Adrenal gland (tissue), 12 donors: ENCODE data around the gene PIGH. TPM values are rescaled to one million over a fixed set of nuclear protein-coding genes. Genes with fewer than 3 reads are reported as not detected.

Experiments
- DNase-seq, 7 donors: peaks; one replicate each; pipeline ENCODE4 v3.0.0-alpha.2; 2019 to 2020
- H3K27ac ChIP-seq, 5 donors: fragments of 200-600 bp; sonication (generic) in 4 of 5; 1 replicate in 3 of 5; 2 replicates in 2 of 5; pipeline versions ENCODE4 v1.5.1 to v1.8.0; 2016 to 2020; ENCODE audit warnings: mild to moderate bottlenecking in 1 of 5
- H3K27me3 ChIP-seq: fragments of 200-600 bp; 2 replicates; pipeline ENCODE4 v1.8.0; 2021
- H3K36me3 ChIP-seq, 2 donors: fragments of 200-600 bp; replicated peaks in 1 of 2; 1 replicate in 1 of 2; 2 replicates in 1 of 2; pipeline versions ENCODE4 v1.5.1 to v1.8.0; 2018 to 2022
- H3K4me1 ChIP-seq, 2 donors: fragments of 200-600 bp; replicated peaks in 1 of 2; 1 replicate in 1 of 2; 2 replicates in 1 of 2; pipeline versions ENCODE4 v1.5.1 to v1.8.0; 2018 to 2021
- H3K4me3 ChIP-seq, 4 donors: fragments of 200-600 bp; sonication (generic) in 3 of 4; one replicate each; pipeline ENCODE4 v1.5.1; 2016 to 2018
- H3K9me3 ChIP-seq, 3 donors: fragments of 200-600 bp; sonication (generic) in 1 of 3; replicated peaks in 1 of 3; 1 replicate in 2 of 3; 2 replicates in 1 of 3; pipeline versions ENCODE4 v1.5.1 to v1.8.0; 2016 to 2021
- CTCF ChIP-seq, 6 experiments: fragments of 450-650 bp in 4 of 6; fragments of 200-600 bp in 2 of 6; sonication (generic) in 1 of 6; IDR thresholded peaks; 1 replicate in 5 of 6; 2 replicates in 1 of 6; pipeline versions ENCODE4 v1.5.1 to v1.8.0; 2016 to 2021; ENCODE audit warnings: antibody characterized with exemption in 6 of 6, mild to moderate bottlenecking in 2 of 6, moderate library complexity in 1 of 6
- POLR2A ChIP-seq, 2 donors: fragments of 450-650 bp; IDR thresholded peaks; one replicate each; pipeline ENCODE4 v1.6.1; 2017; ENCODE audit warnings: antibody characterized with exemption in 2 of 2, mild to moderate bottlenecking in 2 of 2, moderate library complexity in 1 of 2
- WGBS, 4 donors: extraction: QIAGEN DNeasy Blood & Tissue Kit in 2 of 4; methylation state at CpG; one replicate each; pipeline versions ENCODE4 v1.1.5 to v1.1.7; 2013 to 2017; 5-methylcytosine and 5-hydroxymethylcytosine counted together
- intact Hi-C, 2 donors: fragments of 100-400 bp; cut with DNase I; formaldehyde crosslinking; loops; one replicate each; pipeline versions ENCODE4 v1.14.1 to v1.15.0; 2022 to 2023
- polyA plus RNA-seq, 3 donors: library from polyadenylated mRNA; stranded (reverse); fragments of 200-250 nt in 2 of 3; fragments of 350-450 nt in 1 of 3; fragmentation: Illumina TruSeq in 1 of 3; extraction: RNeasy Lipid Tissue Mini Kit (QIAGEN cat#74804) in 1 of 3; gene quantifications; one replicate each; pipeline ENCODE4 v1.2.3, GENCODE V29; 2013 to 2014
- total RNA-seq, 9 donors: library from RNA; depleted of rRNA in 4 of 9; stranded (reverse); fragments of >200 nt in 4 of 9; fragments of 120-200 nt in 1 of 9; fragmentation: NEBNext Ultra II Directional in 1 of 9; extraction: Animal tissue kit (Norgen Biotek cat#: 25700) in 1 of 9; gene quantifications; one replicate each; pipeline versions ENCODE4 v1.1.0 to v1.2.4, GENCODE V29; 2013 to 2023
- donor health status: healthy with polysubstance abuse.
- donor health status: Bipolar disorder and iron deficiency.
- donor health status: DM: yes; HTN: yes; CAD: no.
- donor health status: DM: no; HTN: no; CAD: no.
- donor health status: DM: no; HTN: no; CAD: no.
- donor health status: DM: yes; HTN: yes; CAD: no.

The PIGH gene
- total and polyA plus RNA-seq, 12 donors, result 41.5 to 79.1 (median 50.7) TPM

GRCh38 chr14:67644428-67644827, 44.4 kb upstream of the PIGH start:
- Histone ChIP-seq H3K27me3 (no peaks in the 10 kb centered on the region), H3K4me1 (peaks cover 0 to 7% of the 10 kb centered on the region in 2 donors), H3K9me3 (no peaks in the 10 kb centered on the region), H3K27ac (no peak overlapping the region), H3K36me3 (peaks cover 0 to 34% of the 10 kb centered on the region in 2 donors), H3K4me3 (no peak overlapping the region)
- no peak for DNase-seq
- intact Hi-C loops, result no loop called here
- 89 to 99% (median 95%) methylated on average over 2 of the region's 2 CpGs for WGBS, 4 donors
- TF ChIP-seq CTCF (IDR thresholded peaks at IDR 0.05), result no peak
- no peak for TF ChIP-seq POLR2A (IDR thresholded peaks at IDR 0.05)

GRCh38 chr14:67643713-67644112, 43.6 kb upstream of the PIGH start:
- no peak for TF ChIP-seq CTCF (IDR thresholded peaks at IDR 0.05)
- no peak for TF ChIP-seq POLR2A (IDR thresholded peaks at IDR 0.05)
- peaks cover 0 to 3% of the 10 kb centered on the region in 2 donors for H3K4me1 ChIP-seq
- no peaks in the 10 kb centered on the region for H3K9me3 ChIP-seq
- H3K27ac ChIP-seq, result no peak overlapping the region
- no peak overlapping the region for H3K4me3 ChIP-seq
- DNase-seq, result no peak
- WGBS, 4 donors, result 80 to 92% (median 85%) methylated on average over 1 of the region's 1 CpG
- H3K36me3 ChIP-seq, result peaks cover 0 to 27% of the 10 kb centered on the region in 2 donors
- H3K27me3 ChIP-seq, result no peaks in the 10 kb centered on the region
- intact Hi-C loops, result no loop called here

GRCh38 chr14:67641902-67642749, 42.1 kb upstream of the PIGH start:
- Histone ChIP-seq H3K27ac (no peak overlapping the region), H3K4me1 (no peaks in the 10 kb centered on the region), H3K27me3 (no peaks in the 10 kb centered on the region), H3K4me3 (no peak overlapping the region), H3K9me3 (no peaks in the 10 kb centered on the region), H3K36me3 (peaks cover 0 to 15% of the 10 kb centered on the region in 2 donors)
- WGBS, 4 donors, result 82 to 95% (median 90%) methylated on average over 5 of the region's 5 CpGs
- intact Hi-C loops, result no loop called here
- no peak for DNase-seq
- TF ChIP-seq POLR2A (IDR thresholded peaks at IDR 0.05) (no peak), CTCF (IDR thresholded peaks at IDR 0.05) (no peak)

GRCh38 chr14:67641480-67641879, 41.4 kb upstream of the PIGH start:
- intact Hi-C loops, result no loop called here
- Histone ChIP-seq H3K9me3 (no peaks in the 10 kb centered on the region), H3K36me3 (peaks cover 0 to 9% of the 10 kb centered on the region in 2 donors), H3K4me1 (no peaks in the 10 kb centered on the region), H3K27ac (no peak overlapping the region), H3K4me3 (no peak overlapping the region), H3K27me3 (no peaks in the 10 kb centered on the region)
- DNase-seq, result no peak
- no peak for TF ChIP-seq CTCF (IDR thresholded peaks at IDR 0.05)
- no peak for TF ChIP-seq POLR2A (IDR thresholded peaks at IDR 0.05)
- WGBS, 4 donors, result 94 to 100% (median 97%) methylated on average over 1 of the region's 1 CpG
